Lower leg skin (tissue), 4 donors: ENCODE measurements around the gene PCBP4. TPM values are rescaled to one million over a fixed set of nuclear protein-coding genes. Genes with fewer than 3 reads are reported as not detected.

Experiments
- DNase-seq, 2 donors: peaks; one replicate each; pipeline ENCODE4 v3.0.0-alpha.2; 2019; ENCODE audit warnings: low spot score in 2 of 2
- H3K4me3 ChIP-seq: fragments of 200-600 bp; sonication (generic); 2 replicates; pipeline ENCODE4 v1.5.1; 2017; ENCODE audit warnings: mild to moderate bottlenecking, low read depth; ENCODE audit not compliant: poor library complexity, severe bottlenecking
- POLR2A ChIP-seq, 2 donors: fragments of 450-650 bp; IDR thresholded peaks; one replicate each; pipeline ENCODE4 v1.6.1; 2016 to 2017; ENCODE audit warnings: antibody characterized with exemption in 2 of 2, mild to moderate bottlenecking in 1 of 2, moderate library complexity in 1 of 2
- WGBS, 2 donors: methylation state at CpG; one replicate each; pipeline ENCODE4 v1.1.5; 2018; 5-methylcytosine and 5-hydroxymethylcytosine counted together
- intact Hi-C: fragments of 100-400 bp; cut with DNase I; formaldehyde crosslinking; loops from one replicate; pipeline ENCODE4 v1.15.0; 2023; ENCODE audit warnings: low total_unique reads
- total RNA-seq, 4 donors: library from RNA; depleted of rRNA; stranded (reverse); fragments of >200 nt; gene quantifications; one replicate each; pipeline ENCODE4 v1.1.0, GENCODE V29; 2016
- TF ChIP-seq, protein P1 (sequence below), 3 donors: fragments of 450-650 bp; IDR thresholded peaks; one replicate each; pipeline ENCODE4 v1.5.1; 2016; ENCODE audit warnings: antibody characterized with exemption in 3 of 3, mild to moderate bottlenecking in 3 of 3, moderate library complexity in 2 of 3

The PCBP4 gene
- 10 to 100 TPM; 25.5 to 46.7 (median 29.2) TPM for total RNA-seq

DNA sequence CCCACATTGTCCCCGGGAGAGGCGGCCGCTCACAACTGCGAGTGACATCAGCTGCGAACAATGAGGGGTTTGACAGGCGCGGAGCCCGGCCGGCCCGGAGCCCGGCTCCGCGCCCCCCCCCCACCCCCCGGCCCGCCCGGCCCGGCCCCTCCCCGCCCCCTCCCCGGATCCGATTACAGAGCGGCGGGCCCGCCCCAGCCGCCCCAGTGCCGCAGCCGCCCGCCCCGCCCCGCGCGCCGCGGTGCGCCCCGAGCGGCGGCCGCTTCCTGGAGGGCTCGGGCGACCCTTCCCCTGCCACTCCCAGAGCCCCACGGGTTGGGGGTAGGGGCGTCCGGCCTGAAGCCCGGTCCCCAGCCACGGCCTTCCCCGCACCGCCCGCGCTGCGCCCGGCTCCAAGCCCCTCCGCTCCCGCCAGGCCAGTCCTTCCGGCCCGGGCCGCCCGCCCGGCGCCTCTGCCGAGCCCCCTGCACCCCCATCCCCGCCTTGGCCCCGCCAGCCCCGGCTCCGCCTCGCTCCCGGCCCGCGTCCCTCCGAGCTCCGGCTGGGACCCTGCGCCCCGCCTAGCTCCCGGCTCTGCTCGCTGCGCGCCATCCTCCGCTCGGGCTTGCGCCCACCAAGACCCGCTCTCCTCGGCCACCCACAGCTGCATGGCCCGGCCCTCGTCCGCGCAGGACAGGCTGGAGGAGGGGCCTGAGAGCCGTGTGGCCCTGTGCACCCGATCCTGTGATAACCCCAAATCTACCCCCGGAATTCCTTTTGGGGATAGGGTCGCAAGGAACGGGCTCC, at the start of gene PCBP4:
Gene PCBP4, minus strand, starts transcription at position 71 of the 786 bp plus-strand sequence. CDS start 6,214 bp downstream, outside the sequence.
- intact Hi-C loops: no loop called here
- TF ChIP-seq POLR2A (IDR thresholded peaks at IDR 0.05): no peak
- TF ChIP-seq, protein P1, sequence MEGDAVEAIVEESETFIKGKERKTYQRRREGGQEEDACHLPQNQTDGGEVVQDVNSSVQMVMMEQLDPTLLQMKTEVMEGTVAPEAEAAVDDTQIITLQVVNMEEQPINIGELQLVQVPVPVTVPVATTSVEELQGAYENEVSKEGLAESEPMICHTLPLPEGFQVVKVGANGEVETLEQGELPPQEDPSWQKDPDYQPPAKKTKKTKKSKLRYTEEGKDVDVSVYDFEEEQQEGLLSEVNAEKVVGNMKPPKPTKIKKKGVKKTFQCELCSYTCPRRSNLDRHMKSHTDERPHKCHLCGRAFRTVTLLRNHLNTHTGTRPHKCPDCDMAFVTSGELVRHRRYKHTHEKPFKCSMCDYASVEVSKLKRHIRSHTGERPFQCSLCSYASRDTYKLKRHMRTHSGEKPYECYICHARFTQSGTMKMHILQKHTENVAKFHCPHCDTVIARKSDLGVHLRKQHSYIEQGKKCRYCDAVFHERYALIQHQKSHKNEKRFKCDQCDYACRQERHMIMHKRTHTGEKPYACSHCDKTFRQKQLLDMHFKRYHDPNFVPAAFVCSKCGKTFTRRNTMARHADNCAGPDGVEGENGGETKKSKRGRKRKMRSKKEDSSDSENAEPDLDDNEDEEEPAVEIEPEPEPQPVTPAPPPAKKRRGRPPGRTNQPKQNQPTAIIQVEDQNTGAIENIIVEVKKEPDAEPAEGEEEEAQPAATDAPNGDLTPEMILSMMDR (IDR thresholded peaks at IDR 0.05): no peak
- 0 to 2% methylated on average over 24 to 59 of the region's 90 CpGs for WGBS, 2 donors

DNA sequence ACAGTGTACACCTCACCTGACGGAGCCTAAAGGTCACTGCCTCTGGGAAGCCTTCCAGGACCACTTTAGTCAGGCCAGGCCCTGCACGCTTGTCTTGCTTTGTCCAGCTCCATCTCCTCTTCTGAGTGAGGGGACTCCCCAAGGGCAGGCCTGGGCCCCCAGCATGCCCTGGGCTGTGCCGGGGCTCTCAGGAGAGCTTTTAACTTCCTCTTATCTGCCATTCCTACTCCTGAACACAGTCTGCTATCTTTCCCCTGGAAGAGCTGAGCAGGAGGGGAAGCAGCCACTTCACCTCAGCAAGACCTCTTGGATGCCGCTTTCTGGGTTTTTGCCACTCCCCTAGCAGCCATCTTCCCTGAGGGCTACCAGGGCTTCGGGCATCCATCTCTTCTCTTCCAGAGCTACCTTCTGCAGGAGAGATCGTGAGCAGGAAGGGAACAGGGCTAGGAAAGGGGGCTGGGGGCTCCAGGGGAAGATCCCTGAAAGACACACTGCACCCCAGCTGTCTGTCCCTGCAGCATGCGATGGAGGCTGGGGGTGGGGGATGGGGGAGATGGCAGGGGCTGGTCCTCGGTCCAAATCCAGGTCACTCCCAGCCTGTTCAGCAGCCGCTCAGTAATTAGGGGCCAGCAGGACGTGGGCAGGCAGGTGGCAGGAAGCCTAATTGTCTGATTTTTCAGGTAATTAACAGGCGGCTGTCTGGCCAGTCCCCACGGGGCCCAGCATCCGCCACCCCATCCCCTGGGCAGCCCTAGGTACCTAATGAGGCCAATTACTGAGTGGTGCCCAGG, 48.4 kb upstream of the PCBP4 start:
- 83 to 92% methylated on average over 12 to 13 of the region's 13 CpGs for WGBS, 2 donors
- intact Hi-C loops: no loop called here
- TF ChIP-seq, protein P1 (IDR thresholded peaks at IDR 0.05): no peak
- TF ChIP-seq POLR2A (IDR thresholded peaks at IDR 0.05): no peak
- no peak overlapping the region for H3K4me3 ChIP-seq
- DNase-seq: no peak

More for the DNA sequence above, at the start of gene PCBP4:
- DNase-seq: peak; percentile 47 to 92
- H3K4me3 ChIP-seq: peak within 1 kb of the TSS; percentile 65

DNA sequence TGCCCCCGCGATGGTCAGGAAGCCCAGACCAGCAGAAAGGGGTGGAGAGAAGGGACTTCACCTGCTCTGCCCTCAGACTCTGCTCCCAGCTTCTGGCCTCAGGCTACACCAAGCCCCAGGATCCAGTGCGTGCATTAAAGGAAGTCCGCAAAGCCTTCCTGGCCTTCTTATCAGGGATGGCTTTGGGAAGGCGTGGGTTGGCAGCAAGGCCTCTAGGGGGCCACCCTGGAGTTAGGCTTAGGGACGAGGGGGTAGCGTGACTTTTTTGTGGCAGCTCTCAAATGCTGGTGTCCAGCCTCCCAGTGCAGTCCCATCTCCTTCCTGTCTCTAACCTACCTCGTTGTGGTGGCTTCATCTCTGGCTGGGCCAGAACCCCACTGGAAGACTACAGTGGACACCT, 47.4 kb upstream of the PCBP4 start:
- TF ChIP-seq, protein P1 (IDR thresholded peaks at IDR 0.05): no peak
- no peak for TF ChIP-seq POLR2A (IDR thresholded peaks at IDR 0.05)
- no peak for DNase-seq
- no peak overlapping the region for H3K4me3 ChIP-seq
- 77 to 86% methylated on average over 8 of the region's 8 CpGs for WGBS, 2 donors
- intact Hi-C loops: no loop called here

DNA sequence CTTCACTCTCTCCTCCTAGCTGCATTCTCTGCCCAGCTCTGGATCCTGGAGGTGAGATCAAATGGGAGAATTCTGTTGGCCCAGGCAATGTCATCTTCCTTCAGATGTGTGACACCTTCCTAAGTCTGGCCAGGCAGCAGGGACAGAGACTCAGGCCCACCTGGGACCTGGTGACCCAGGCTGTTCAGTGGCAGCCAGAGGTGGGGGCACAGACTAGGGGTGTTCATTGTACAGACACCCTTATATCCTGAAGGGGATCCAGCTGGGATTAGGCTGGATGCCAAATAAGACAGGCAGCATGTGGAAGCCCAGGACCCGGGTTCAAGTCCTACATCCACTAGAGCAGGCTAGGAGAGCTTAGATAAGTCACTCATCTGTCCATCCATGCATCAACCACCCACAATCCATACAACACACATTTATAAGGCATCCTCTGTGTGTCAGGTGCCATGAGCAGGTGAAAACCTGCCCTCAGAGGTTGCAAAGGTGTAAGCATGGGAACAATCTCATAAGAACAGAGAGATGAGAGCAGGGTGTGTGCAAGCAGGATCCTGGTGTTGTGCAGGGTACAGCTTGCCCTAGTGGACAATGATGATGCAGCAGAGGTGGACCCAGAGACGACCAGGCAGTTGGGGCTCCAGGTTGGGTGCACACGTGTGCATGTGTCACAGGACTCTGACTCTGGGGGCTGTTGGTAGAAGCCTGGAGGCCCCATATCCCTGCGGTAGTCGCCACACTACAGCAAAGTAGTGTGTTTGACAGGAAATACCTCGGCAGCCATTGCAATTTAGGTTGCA, 46.7 kb upstream of the PCBP4 start:
- TF ChIP-seq POLR2A (IDR thresholded peaks at IDR 0.05): no peak
- TF ChIP-seq, protein P1 (IDR thresholded peaks at IDR 0.05): no peak
- DNase-seq: no peak
- intact Hi-C loops: no loop called here
- 81 to 88% methylated on average over 6 of the region's 6 CpGs for WGBS, 2 donors
- no peak overlapping the region for H3K4me3 ChIP-seq

DNA sequence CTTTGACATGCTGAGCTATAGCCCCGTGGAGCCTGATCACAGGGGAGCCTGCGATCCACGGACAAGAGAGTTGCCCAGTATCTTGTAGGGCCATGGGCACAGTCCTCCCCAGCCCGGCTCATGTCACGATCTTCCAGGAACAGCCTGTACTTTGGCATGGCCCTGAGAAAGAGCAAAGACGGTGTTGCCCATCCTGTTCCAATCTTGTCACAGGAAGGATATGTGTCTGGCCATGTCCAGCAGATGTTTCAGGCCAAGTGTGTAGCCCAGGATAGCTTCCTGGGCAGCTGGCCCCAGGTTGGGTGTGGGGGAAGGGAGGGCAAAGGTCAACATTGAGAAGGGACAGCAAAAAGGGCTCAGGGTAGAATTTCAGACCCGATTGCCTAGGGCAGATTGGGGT, 45.4 kb upstream of the PCBP4 start:
- intact Hi-C loops: no loop called here
- DNase-seq: no peak
- no peak overlapping the region for H3K4me3 ChIP-seq
- WGBS, 2 donors: 78 to 79% methylated on average over 7 of the region's 7 CpGs
- TF ChIP-seq, protein P1 (IDR thresholded peaks at IDR 0.05): no peak
- TF ChIP-seq POLR2A (IDR thresholded peaks at IDR 0.05): no peak
